ENCODE measurements around the gene CCDC187. TPM values are rescaled to one million over a fixed set of nuclear protein-coding genes. Genes with fewer than 3 reads are reported as not detected.
A peak's percentile ranks its signal among the peaks of the same experiment; 100 is the strongest.

Gene CCDC187
- total RNA-seq, 6 experiments from 2014 or later: 0.09 to 0.80 (median 0.62) TPM; not detected in 3

DNA sequence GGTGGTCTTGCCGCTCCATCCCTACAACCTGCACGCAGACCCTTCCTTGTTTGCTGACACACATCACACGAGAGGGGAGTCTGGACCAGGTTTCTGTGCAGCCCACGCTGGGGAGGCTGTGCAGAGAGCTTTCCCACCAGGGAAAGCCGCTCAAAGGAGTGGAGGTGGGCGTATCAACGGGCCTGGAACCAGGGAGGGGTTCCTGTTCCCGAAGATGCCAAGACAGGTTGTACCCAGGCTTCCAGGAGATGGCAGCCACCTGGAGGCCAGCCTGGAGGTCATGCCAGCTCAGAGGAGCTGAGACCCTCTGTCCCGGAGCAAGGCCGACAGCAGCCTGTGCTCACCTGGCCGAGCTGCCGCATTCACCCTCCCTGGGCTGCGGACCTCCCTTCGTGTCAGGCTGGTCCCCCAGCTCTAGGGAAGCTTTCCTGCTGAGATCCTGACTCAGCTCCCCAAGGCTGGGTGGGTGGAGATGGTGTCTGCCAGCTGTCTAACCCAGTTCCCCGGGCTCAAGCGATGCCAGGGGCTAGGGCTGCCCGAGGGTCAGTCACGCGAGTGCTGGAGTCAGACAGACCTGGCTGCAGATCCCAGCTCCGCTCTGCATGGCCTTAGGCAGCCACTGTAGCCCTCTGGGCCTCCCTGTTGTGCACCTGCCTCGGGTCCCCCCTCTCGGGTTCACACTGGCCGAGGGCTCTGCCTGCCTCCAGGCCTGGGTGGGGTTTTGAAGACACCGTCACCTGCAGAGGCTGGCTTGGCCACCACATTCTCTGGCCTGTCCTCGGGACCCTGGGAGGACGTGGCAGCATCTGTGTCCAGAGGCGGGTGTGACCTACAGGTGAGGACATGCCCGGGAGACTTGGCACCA is 29.7 kb downstream of the CCDC187 start:
- intact Hi-C loops (cut with DNase I): loop anchor here in 1 of 2 donors (10.0 kb wide), 2 partner anchors 99 to 129 kb away; no protein-coding TSS in a partner anchor
- H3K27ac ChIP-seq: no peak overlapping the region
- no peaks in the 10 kb centered on the region for H3K36me3 ChIP-seq
- WGBS (ENCODE audit: insufficient coverage, low coverage, low lambda C conversion rate, missing lambda C conversion rate): 60% methylated on average over 1 of the region's 28 CpGs
- ATAC-seq (peak in 1 of 4 donors; percentile 17), DNase-seq (no peak)
- no peaks in the 10 kb centered on the region for H3K27me3 ChIP-seq
- H3K4me1 ChIP-seq: no peaks in the 10 kb centered on the region
- no peak for TF ChIP-seq CTCF (IDR thresholded peaks at IDR 0.05)
- TF ChIP-seq POLR2A (IDR thresholded peaks at IDR 0.05): no peak
- H3K9me3 ChIP-seq: no peaks in the 10 kb centered on the region
- no peak overlapping the region for H3K4me3 ChIP-seq

DNA sequence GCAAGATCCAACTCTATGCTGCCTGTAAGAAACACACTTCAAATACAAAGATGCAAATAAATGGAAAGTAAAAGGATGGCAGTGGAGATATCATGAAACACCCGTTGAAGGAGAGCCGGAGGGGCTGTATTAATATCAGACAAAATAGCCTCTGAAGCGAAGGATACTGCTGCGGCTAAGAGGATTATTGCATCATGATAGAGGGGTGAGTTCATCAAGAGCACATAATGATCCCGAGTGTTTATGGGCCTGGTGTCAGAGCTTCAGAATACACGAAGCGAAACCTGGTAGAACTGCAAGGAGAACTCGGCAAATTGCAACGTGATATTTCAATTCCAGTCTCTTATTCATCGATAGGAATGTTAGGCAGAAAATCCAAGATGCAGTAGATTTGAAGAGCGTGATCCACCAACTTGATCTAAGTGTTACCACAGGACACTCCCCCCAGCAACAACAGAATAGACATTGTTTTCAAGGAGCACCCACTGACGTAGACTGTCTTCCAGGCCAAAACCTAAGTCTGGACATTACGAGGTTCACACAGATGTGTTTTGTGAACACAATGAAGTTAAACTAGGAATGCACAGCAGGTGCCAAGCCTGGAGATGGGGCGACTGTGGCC is 30.5 kb downstream of the CCDC187 start:
- ATAC-seq: no peak
- no peaks in the 10 kb centered on the region for H3K27me3 ChIP-seq
- H3K4me3 ChIP-seq: no peak overlapping the region

GRCh38 chr9:136270173-136270705 is 33.7 kb downstream of the CCDC187 start:
- WGBS (ENCODE audit: insufficient coverage, low coverage, low lambda C conversion rate, missing lambda C conversion rate): 68% methylated on average over 13 of the region's 13 CpGs
- no peaks in the 10 kb centered on the region for H3K36me3 ChIP-seq
- H3K27me3 ChIP-seq: no peaks in the 10 kb centered on the region
- H3K4me1 ChIP-seq: peaks cover 0 to 6% (median 0%) of the 10 kb centered on the region in 4 donors
- intact Hi-C loops (cut with DNase I): loop anchor here in 1 of 2 donors (10.0 kb wide), 2 partner anchors 95 to 125 kb away; no protein-coding TSS in a partner anchor
- H3K27ac ChIP-seq: no peak overlapping the region
- H3K4me3 ChIP-seq: no peak overlapping the region
- H3K9me3 ChIP-seq: no peaks in the 10 kb centered on the region
- TF ChIP-seq POLR2A (IDR thresholded peaks at IDR 0.05) (no peak), CTCF (IDR thresholded peaks at IDR 0.05) (no peak)
- ATAC-seq (no peak), DNase-seq (no peak)

More for the DNA sequence above, 30.5 kb downstream of the CCDC187 start:
- Histone ChIP-seq H3K9me3 (no peaks in the 10 kb centered on the region), H3K36me3 (no peaks in the 10 kb centered on the region), H3K4me1 (no peaks in the 10 kb centered on the region), H3K27ac (no peak overlapping the region)
- intact Hi-C loops (cut with DNase I): loop anchor here in 1 of 2 donors (10.0 kb wide), 2 partner anchors 99 to 129 kb away; no protein-coding TSS in a partner anchor
- TF ChIP-seq POLR2A (IDR thresholded peaks at IDR 0.05): no peak
- no peak for TF ChIP-seq CTCF (IDR thresholded peaks at IDR 0.05)
- DNase-seq: no peak
- 80% methylated on average over 13 of the region's 14 CpGs for WGBS (ENCODE audit: insufficient coverage, low coverage, low lambda C conversion rate, missing lambda C conversion rate)

DNA sequence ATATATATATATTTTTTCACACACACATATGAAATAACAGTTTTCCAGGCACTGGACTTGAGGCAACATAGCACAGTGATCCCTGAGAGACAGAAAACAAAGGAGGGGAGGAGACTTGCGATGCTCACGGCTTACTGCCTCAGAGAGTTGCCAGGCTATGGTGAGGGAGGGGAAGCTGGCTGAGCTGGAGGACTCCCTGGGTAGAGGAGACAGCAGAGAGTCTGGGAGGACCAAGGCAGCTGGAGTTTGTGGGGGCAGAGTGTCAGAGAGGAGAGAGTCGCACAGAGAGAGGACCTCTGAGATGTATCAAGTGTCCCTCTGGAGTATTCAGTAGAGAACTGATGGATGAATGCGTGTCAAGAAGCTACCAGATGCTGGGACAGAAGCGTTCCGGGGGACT is 35.2 kb downstream of the CCDC187 start:
- no peak for DNase-seq
- H3K27me3 ChIP-seq: no peaks in the 10 kb centered on the region

More for the DNA sequence above, 35.2 kb downstream of the CCDC187 start:
- intact Hi-C loops (cut with DNase I): no loop called here
- no peak for ATAC-seq
- H3K4me3 ChIP-seq: no peak overlapping the region
- no peaks in the 10 kb centered on the region for H3K36me3 ChIP-seq
- H3K9me3 ChIP-seq: no peaks in the 10 kb centered on the region
- 56% methylated on average over 5 of the region's 6 CpGs for WGBS (ENCODE audit: insufficient coverage, low coverage, low lambda C conversion rate, missing lambda C conversion rate)
- H3K4me1 ChIP-seq: peaks cover 0 to 6% (median 0%) of the 10 kb centered on the region in 4 donors
- no peak overlapping the region for H3K27ac ChIP-seq
- no peak for TF ChIP-seq POLR2A (IDR thresholded peaks at IDR 0.05)
- no peak for TF ChIP-seq CTCF (IDR thresholded peaks at IDR 0.05)

All from right lobe of liver (tissue), 6 donors.